Activated naive CD8-positive, alpha-beta T cell treated with anti-CD3 and anti-CD28 coated beads for 36 hours (primary cell): ENCODE measurements around the gene SIRT5. TPM values are rescaled to one million over a fixed set of nuclear protein-coding genes. Genes with fewer than 3 reads are reported as not detected.
A peak's percentile ranks its signal among the peaks of the same experiment; 100 is the strongest.

Experiments
- DNase-seq: peaks from one replicate; pipeline ENCODE4 v3.0.0; 2021
- H3K27ac Mint-ChIP-seq: one replicate; pipeline ENCODE4 v1.8.0; 2022; ENCODE audit warnings: mild to moderate bottlenecking, moderate library complexity, mixed read lengths
- H3K27me3 Mint-ChIP-seq: one replicate; pipeline ENCODE4 v1.8.0; 2022; ENCODE audit warnings: mild to moderate bottlenecking, mixed read lengths
- H3K36me3 Mint-ChIP-seq: one replicate; pipeline ENCODE4 v1.8.0; 2021; ENCODE audit warnings: mild to moderate bottlenecking, mixed read lengths
- H3K4me1 Mint-ChIP-seq: one replicate; pipeline ENCODE4 v1.8.0; 2021; ENCODE audit warnings: mixed read lengths
- H3K4me3 Mint-ChIP-seq: one replicate; pipeline ENCODE4 v1.8.0; 2022; ENCODE audit warnings: mild to moderate bottlenecking, moderate library complexity, mixed read lengths
- H3K9me3 Mint-ChIP-seq: one replicate; pipeline ENCODE4 v1.8.0; 2022; ENCODE audit warnings: mixed read lengths
- total RNA-seq, 2 experiments: library from RNA; stranded (reverse); gene quantifications; one replicate each; pipeline ENCODE4 v1.2.3, GENCODE V29; 2021

The SIRT5 gene
- total RNA-seq, 2 experiments from 2014 or later: 8.9 to 9.9 TPM

DNA sequence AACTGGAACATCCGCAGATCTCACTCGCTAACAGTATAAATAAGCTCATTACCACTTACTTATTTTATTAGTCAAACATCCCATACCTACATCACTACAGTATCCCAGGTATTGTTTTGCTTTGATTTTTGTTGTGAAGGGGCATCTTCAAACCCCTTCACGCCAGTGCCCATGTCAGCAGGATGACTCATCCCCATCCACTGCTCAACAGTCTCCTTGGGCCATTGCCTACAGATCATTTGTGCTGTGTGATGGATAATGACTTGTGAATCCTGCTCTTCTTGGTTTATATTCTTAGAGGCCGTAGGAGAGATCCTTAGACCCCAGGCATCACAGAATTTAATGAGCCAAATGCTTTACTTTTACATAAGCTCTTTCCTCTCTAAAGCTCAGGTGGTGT is 8.5 kb upstream of the SIRT5 start:
- no peak overlapping the region for H3K27ac Mint-ChIP-seq
- no peaks in the 10 kb centered on the region for H3K9me3 Mint-ChIP-seq
- no peaks in the 10 kb centered on the region for H3K36me3 Mint-ChIP-seq
- H3K4me1 Mint-ChIP-seq: no peaks in the 10 kb centered on the region
- peaks cover 11% of the 10 kb centered on the region for H3K27me3 Mint-ChIP-seq
- no peak overlapping the region for H3K4me3 Mint-ChIP-seq
- DNase-seq: no peak

DNA sequence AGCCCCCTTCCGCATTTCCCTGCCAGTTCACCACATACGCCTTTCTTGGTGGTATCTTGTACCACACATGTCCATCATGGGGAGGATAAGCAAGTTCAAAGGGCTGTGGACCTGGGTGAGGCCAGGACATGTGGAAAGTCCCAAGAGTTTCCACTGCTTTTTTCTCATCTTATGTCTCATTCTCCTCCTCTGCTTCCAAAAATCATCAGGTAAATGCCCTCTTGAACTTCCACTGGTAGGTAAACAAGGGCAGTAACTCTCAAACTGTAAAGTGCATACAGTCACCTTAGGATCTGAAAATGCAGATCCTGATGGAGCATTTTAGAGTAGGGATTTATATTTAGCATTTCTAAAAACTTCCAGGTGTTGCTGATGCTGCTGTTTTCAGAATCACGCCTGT is 7.9 kb upstream of the SIRT5 start:
- Mint-ChIP-seq H3K4me3 (no peak overlapping the region), H3K27me3 (peaks cover 11% of the 10 kb centered on the region), H3K9me3 (no peaks in the 10 kb centered on the region), H3K4me1 (no peaks in the 10 kb centered on the region), H3K27ac (no peak overlapping the region), H3K36me3 (no peaks in the 10 kb centered on the region)
- no peak for DNase-seq

DNA sequence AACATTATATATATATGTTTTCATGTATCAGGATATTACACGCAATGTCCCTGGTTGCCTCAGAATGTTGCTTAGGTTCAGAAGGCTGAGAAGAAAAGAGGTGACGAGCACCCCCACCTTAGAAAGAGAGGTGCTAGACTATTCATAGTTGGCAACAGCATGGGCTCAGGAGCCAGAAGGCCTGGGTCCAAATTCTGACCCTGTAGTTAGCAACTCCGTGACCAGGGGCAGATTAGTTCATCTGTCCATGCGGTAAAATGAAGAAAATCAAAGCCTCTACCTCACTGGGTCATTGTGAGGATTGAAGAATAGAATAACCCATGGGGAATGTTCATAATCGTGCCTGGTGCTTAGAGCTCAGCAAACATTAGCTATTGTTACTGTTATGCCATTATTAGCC is 5.4 kb upstream of the SIRT5 start:
- no peak for DNase-seq
- Mint-ChIP-seq H3K27me3 (peaks cover 7% of the 10 kb centered on the region), H3K4me3 (no peak overlapping the region), H3K27ac (no peak overlapping the region), H3K4me1 (peaks cover 10% of the 10 kb centered on the region), H3K9me3 (no peaks in the 10 kb centered on the region), H3K36me3 (no peaks in the 10 kb centered on the region)

DNA sequence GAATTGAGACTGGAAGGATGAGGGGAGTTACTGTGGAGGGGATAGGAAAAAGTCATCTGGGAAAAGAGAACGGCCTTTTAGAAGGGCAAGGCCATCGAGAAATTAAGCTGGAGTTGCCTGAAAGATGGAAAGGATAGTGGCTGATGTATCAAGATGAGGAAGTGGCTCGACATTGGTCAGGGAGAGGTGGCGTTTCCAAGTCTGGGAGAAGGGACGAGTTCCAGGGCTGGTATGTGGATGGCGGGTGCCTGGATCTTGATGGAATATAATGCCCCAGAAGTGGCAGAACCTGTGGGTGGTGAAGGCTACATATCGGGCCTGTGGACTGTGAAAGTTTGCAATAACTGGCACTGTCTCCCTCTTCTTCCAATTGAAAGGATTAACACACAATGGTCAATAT is 2.2 kb upstream of the SIRT5 start:
- H3K36me3 Mint-ChIP-seq: no peaks in the 10 kb centered on the region
- peaks cover 22% of the 10 kb centered on the region for H3K4me1 Mint-ChIP-seq
- no peaks in the 10 kb centered on the region for H3K9me3 Mint-ChIP-seq
- no peak for DNase-seq
- no peak overlapping the region for H3K4me3 Mint-ChIP-seq
- no peak overlapping the region for H3K27ac Mint-ChIP-seq
- no peaks in the 10 kb centered on the region for H3K27me3 Mint-ChIP-seq

DNA sequence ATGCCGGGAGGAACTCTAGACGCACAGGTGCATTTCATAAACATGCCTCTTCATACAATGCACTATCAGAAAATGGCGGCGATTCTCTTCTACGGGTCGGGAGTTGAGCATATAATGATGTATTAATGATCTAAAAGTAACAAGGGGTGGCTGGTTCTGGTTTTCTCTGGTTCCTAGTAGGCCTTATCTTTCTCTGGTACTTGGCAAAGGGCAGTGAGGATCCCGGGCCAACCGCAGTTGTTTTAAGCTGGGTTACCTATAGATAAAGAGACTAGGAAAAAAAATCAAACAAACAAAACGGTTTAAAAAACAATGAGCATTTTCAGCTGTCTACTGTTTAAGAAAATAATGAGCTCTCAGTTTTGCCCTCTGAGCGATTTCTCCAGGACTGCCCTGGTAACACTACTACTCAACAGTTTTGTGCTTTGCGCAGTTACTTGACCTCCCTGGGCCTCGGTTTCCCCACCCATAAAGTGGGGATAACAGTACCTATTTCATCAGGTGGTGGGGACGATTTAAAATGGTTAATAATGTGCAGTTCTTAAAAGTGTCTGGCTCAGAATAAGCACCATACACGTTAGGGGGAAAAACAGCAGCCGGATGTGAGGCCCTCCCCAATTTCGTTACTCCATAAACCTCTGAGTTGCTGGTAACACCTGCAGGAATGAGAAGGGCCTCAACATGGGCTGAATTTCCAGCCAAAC is 1.3 kb upstream of the SIRT5 start:
- Mint-ChIP-seq H3K27me3 (no peaks in the 10 kb centered on the region), H3K27ac (peak overlapping the region; percentile 86), H3K4me3 (peak overlapping the region; percentile 86), H3K9me3 (peaks cover 5% of the 10 kb centered on the region), H3K4me1 (peaks cover 22% of the 10 kb centered on the region), H3K36me3 (peaks cover 5% of the 10 kb centered on the region)
- no peak for DNase-seq

DNA sequence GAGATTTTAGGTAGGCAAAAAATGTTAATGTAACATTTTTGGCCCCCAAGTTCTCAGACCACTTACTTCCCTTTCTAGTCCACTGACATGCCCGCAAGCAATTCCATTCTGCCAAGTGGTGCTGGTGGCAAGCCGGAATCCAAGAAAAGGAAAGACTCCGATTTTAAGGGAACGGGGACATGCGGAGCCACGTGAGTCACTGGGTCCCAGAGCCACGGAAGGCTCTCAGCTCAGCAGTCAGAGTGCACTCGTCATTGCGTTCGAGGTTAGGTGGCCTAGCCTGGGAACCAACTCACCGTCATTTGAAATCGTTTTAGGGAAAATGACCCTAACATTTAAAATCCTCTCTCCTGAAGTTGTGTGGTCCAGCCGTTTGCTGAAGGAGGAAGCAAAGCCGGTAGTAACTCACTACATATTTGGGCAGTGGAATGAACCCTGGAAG is 711 bp upstream of the SIRT5 start:
- Mint-ChIP-seq H3K4me1 (peaks cover 22% of the 10 kb centered on the region), H3K4me3 (peak overlapping the region; percentile 86)

DNA sequence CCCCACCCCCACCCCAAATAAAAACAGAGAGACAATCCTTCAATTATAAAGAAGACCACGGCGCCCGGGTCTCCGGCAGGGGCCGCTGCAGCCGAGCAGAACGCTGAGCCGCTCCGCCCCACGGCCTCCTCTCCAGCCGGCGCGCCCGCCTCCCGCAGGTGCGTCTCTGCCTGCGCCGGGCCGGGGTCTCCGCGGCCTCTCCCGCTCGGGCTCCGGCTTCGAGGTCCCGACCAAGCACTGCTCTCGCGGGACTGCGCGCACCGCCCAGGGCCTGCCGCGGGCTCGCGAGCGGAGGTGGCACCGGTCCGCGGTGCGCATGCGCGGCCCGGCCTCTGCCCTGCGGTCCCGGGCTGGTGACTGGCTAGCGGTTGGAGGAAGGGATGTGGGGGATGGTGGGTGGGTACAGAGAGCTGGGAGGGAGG is 241 bp upstream of the SIRT5 start:
- Mint-ChIP-seq H3K9me3 (peaks cover 6% of the 10 kb centered on the region), H3K4me1 (peaks cover 24% of the 10 kb centered on the region), H3K27me3 (no peaks in the 10 kb centered on the region), H3K36me3 (peaks cover 8% of the 10 kb centered on the region), H3K27ac (peak overlapping the region; percentile 97), H3K4me3 (peak overlapping the region; percentile 90)
- DNase-seq: peak; percentile 96

More for the DNA sequence above, 711 bp upstream of the SIRT5 start:
- Mint-ChIP-seq H3K27me3 (no peaks in the 10 kb centered on the region), H3K27ac (peak overlapping the region; percentile 86), H3K36me3 (peaks cover 6% of the 10 kb centered on the region), H3K9me3 (peaks cover 6% of the 10 kb centered on the region)
- peak; percentile 22 for DNase-seq

DNA sequence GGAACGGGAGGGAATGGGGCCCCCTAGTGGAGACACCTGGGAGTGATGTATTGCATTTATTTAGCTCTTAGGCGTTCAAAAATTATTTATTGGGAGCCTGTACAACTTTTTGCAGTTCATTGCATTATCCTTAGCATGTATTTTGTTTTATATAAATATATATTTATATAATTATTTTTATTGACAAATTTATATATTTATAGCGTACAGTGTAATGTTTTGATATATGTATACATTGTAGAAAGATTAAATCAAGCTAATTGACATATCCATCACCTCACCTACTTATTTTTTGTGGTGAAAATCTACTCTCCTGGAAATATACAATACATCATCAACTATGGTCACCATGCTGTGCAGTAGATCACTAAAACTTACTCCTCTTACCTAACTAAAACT is 975 bp downstream of the SIRT5 start:
- no peaks in the 10 kb centered on the region for H3K27me3 Mint-ChIP-seq
- peaks cover 6% of the 10 kb centered on the region for H3K9me3 Mint-ChIP-seq
- H3K27ac Mint-ChIP-seq: peak overlapping the region; percentile 97
- H3K36me3 Mint-ChIP-seq: peaks cover 9% of the 10 kb centered on the region
- H3K4me1 Mint-ChIP-seq: peaks cover 24% of the 10 kb centered on the region
- peak overlapping the region; percentile 90 for H3K4me3 Mint-ChIP-seq
- no peak for DNase-seq

DNA sequence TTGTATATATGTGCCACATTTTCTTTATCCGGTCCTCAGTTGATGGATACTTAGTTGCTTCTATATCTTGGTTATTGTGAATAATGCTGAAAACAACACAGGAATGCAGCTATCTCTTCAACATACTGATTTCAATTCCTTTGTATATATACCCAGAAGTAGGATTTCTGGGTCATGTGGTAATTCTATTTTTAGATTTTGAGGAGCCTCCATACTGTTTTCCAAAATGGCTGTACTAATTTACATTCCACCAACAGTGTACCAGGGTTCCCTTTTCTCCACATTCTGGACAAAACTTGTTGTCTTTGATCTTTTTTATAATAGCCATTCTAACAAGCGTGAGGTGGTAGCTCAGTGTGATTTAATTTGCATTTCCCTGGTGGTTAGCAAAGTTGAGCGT is 1.6 kb downstream of the SIRT5 start:
- Mint-ChIP-seq H3K36me3 (peaks cover 13% of the 10 kb centered on the region), H3K27me3 (no peaks in the 10 kb centered on the region), H3K4me1 (peaks cover 24% of the 10 kb centered on the region), H3K27ac (peak overlapping the region; percentile 49), H3K9me3 (peaks cover 6% of the 10 kb centered on the region), H3K4me3 (peak overlapping the region; percentile 54)
- DNase-seq: no peak

DNA sequence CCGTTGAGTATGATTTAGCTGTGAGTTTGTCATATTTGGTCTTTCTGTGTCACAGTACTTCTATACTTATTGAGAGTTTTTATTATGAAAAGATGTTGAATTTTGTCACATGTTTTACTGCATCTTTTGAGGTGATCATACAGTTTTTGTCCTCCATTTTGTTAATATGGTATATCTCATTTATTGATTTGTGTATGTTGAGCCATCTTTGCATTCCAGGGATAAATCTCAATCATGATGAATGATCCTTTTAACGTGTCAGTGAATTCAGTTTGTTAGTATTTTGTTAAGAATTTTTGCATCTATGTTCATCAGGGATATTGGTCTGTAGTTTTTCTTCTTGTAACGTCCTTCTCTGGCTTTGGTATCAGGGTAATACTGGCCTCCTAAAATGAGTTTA is 3.5 kb downstream of the SIRT5 start:
- Mint-ChIP-seq H3K9me3 (peaks cover 6% of the 10 kb centered on the region), H3K27me3 (no peaks in the 10 kb centered on the region), H3K4me1 (peaks cover 22% of the 10 kb centered on the region), H3K27ac (no peak overlapping the region), H3K4me3 (no peak overlapping the region), H3K36me3 (peaks cover 16% of the 10 kb centered on the region)
- no peak for DNase-seq

DNA sequence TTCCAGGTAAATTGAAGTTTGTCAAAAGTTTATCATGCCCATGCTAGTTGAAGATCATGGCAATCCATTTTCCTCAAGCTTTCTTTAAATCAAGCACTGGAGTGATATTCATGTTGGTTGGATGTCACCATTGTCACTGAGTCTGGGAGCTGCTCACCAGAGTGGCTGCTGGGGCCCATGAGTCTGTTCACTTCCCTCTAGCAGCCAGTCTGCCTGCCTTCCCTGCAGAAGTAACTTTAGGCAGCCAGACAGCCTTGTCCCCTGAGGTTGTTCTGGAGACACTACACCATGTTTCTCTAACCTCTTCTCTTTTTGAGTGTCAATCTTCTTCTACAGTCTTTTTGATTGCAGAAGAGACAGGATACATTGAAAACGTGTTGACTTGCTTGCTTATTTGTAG is 5.5 kb downstream of the SIRT5 start:
- DNase-seq: no peak
- Mint-ChIP-seq H3K27ac (no peak overlapping the region), H3K27me3 (no peaks in the 10 kb centered on the region), H3K36me3 (peaks cover 16% of the 10 kb centered on the region), H3K4me1 (peaks cover 13% of the 10 kb centered on the region), H3K4me3 (no peak overlapping the region), H3K9me3 (peaks cover 6% of the 10 kb centered on the region)

DNA sequence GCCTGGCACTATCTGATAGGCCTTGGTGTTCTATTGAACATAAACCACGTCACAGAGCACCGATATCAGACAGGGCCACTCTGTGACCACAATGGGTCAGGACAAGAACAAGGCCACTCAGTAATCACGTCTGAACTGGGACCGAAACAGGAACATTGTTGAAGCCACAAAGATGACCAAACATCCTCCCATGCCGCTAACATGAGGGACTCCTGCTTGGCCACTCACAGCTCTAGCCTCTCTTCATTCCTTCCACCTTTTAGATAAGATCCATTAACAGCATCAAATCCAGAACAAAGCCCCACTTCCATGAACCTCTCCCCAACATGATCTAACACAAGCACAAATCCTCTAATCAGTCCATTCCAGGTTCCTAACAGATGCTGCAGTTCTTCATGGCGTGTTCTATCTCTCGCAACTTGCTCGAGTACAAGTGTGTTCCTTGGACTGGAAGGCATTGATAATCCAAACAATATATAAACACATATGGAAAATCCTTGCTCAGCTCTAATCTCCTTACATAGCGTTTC is 7.4 kb downstream of the SIRT5 start:
- DNase-seq: no peak
- no peak overlapping the region for H3K27ac Mint-ChIP-seq
- H3K4me3 Mint-ChIP-seq: no peak overlapping the region
- peaks cover 6% of the 10 kb centered on the region for H3K9me3 Mint-ChIP-seq
- no peaks in the 10 kb centered on the region for H3K27me3 Mint-ChIP-seq
- peaks cover 20% of the 10 kb centered on the region for H3K36me3 Mint-ChIP-seq
- peaks cover 2% of the 10 kb centered on the region for H3K4me1 Mint-ChIP-seq

DNA sequence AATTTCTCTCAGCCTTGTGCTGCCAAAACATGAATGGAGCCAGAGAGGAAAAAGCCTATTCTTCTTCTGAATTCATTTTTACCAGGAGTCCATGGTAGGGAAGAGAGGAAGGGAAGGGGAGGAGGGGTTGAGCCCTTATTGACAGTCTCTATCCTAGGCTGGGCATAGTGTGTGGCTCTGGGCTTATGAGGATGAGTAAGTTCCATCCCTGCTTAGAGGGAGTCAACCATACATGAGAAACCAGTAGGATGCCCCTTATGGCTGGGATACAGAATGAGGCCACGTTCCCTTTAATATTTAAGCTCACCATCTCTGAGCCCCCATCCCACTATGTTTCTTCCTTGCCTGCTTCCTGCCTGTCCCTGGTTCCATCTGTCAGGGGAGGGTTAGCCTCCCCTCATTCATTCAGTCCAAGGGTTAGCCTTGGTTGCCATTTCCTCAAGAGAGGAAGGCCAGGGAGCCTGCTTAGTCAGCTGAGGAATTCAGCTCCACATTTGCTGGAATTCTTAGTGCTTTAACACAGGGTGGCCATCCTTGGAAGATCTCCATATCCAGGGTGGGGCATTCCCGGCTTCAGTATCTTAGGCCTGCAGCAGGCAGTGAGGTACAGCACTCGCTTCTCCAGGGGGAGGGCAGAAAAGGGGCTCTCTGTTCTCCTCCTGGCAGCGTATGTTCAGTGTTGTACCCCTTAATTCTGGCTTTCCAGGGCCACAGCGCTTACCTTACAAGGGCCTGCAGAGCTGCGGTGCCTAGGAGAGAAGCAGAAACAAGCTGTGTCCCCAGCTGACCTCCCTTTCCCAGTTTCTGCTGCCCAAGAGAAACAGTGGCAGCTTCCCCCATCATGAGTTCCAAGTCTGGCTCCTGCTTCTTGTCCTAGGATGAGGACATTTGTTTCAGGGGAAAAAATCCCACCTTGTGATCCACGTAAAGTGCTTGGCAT is 12.5 kb downstream of the SIRT5 start:
- no peak overlapping the region for H3K27ac Mint-ChIP-seq
- no peaks in the 10 kb centered on the region for H3K9me3 Mint-ChIP-seq
- no peaks in the 10 kb centered on the region for H3K27me3 Mint-ChIP-seq
- H3K36me3 Mint-ChIP-seq: peaks cover 7% of the 10 kb centered on the region
- no peak overlapping the region for H3K4me3 Mint-ChIP-seq
- no peaks in the 10 kb centered on the region for H3K4me1 Mint-ChIP-seq
- DNase-seq: no peak

DNA sequence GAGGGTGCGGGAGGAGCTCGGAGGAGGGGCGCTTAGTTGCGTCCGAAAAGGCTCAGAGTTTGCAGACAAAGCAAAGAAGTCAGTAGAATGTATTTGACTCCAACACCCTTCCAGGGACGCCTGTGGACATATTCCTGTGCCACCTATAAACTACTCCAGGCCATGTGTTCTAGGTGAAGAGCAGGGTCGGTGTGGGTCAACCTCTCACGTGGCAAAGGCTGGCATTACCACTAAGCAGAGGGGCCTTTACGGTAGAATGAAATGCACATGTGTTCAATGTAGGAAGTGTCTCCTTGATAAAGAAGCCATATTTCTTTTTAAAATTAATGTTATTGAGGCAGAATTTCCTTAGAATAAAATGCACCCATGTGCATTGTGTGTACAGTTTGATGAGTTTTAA is 15.4 kb downstream of the SIRT5 start:
- H3K4me3 Mint-ChIP-seq: no peak overlapping the region
- no peaks in the 10 kb centered on the region for H3K4me1 Mint-ChIP-seq
- no peak overlapping the region for H3K27ac Mint-ChIP-seq
- H3K27me3 Mint-ChIP-seq: no peaks in the 10 kb centered on the region
- H3K36me3 Mint-ChIP-seq: peaks cover 6% of the 10 kb centered on the region
- DNase-seq: no peak
- H3K9me3 Mint-ChIP-seq: no peaks in the 10 kb centered on the region

DNA sequence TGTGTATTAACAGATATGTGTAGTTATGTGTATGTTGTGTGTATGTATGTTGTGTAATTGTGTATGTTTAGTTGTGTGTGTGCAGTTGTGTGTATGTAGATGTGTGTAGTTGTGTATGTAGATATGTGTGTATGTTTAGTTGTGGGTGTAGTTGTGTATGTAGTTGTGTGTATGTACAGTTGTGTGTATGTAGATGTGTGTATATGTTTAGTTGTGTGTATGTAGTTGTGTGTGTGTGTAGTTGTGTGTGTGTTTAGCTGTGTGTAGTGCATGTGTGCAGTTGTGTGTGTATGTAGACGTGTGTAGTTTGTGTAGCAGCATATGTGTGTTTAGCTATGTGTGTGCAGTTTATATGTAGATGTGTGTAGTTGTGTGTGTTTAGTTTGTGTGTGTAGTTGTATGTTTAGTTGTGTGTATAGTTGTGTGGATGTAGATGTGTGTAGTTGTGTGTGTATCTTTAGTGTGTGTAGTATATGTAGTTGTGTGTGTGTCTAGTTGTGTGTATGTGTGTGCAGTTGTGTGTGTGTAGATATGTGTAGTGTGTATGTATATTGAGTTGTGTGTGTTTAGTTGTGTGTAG is 16.3 kb downstream of the SIRT5 start:
- Mint-ChIP-seq H3K27me3 (no peaks in the 10 kb centered on the region), H3K9me3 (no peaks in the 10 kb centered on the region), H3K4me3 (no peak overlapping the region), H3K27ac (no peak overlapping the region), H3K36me3 (peaks cover 2% of the 10 kb centered on the region), H3K4me1 (no peaks in the 10 kb centered on the region)
- DNase-seq: no peak
